Bronchial epithelial cell (primary cell): ENCODE measurements around the gene SUN3. TPM values are rescaled to one million over a fixed set of nuclear protein-coding genes. Genes with fewer than 3 reads are reported as not detected.
A peak's percentile ranks its signal among the peaks of the same experiment; 100 is the strongest.

Experiments
- DNase-seq: peaks from one replicate; pipeline ENCODE4 v3.0.0-alpha.2; 2010; ENCODE audit warnings: low read depth
- FAIRE-seq: peaks from 2 replicates; lab custom pipeline; 2011; peaks lifted over from hg19 to GRCh38; lab: Jason Lieb, UNC
- H3K27me3 ChIP-seq: 2 replicates; pipeline ENCODE4 v1.5.1; 2011; ENCODE audit warnings: low read length; ENCODE audit not compliant: control insufficient read depth, insufficient read depth
- H3K36me3 ChIP-seq: 2 replicates; pipeline ENCODE4 v1.5.1; 2011; ENCODE audit warnings: low read length; ENCODE audit not compliant: control insufficient read depth, insufficient read depth
- H3K4me3 ChIP-seq: 2 replicates; pipeline ENCODE4 v1.5.1; 2011; ENCODE audit warnings: mild to moderate bottlenecking, low read depth, low read length, control low read depth
- CTCF ChIP-seq: IDR thresholded peaks from 2 replicates; pipeline ENCODE4 v1.5.1; 2011; ENCODE audit warnings: mild to moderate bottlenecking, moderate library complexity, low read length, control low read depth, inconsistent platforms; ENCODE audit not compliant: insufficient read depth, severe bottlenecking
- total RNA-seq: library from RNA; depleted of rRNA; stranded (reverse); fragments of >200 nt; gene quantifications from 2 replicates; pipeline ENCODE4 v1.2.1, GENCODE V29; 2014

Gene SUN3
- total RNA-seq, 1 donor from 2014 or later, result 0.79 TPM

GRCh38 chr7:48040944-48041652 lies 12.2 kb upstream of the SUN3 start:
- H3K36me3 ChIP-seq, result no peaks in the 10 kb centered on the region
- H3K4me3 ChIP-seq, result no peak overlapping the region
- TF ChIP-seq CTCF, result no peak
- no peaks in the 10 kb centered on the region for H3K27me3 ChIP-seq
- FAIRE-seq (no peak), DNase-seq (no peak)

GRCh38 chr7:48038815-48039506 lies 10.1 kb upstream of the SUN3 start:
- no peaks in the 10 kb centered on the region for H3K36me3 ChIP-seq
- no peak for DNase-seq
- no peak for FAIRE-seq
- no peak for TF ChIP-seq CTCF
- H3K27me3 ChIP-seq, result no peaks in the 10 kb centered on the region
- H3K4me3 ChIP-seq, result no peak overlapping the region

- DNase-seq, result no peak
- no peaks in the 10 kb centered on the region for H3K27me3 ChIP-seq
- no peak for TF ChIP-seq CTCF
Observed at GRCh38 chr7:48035967-48036478, 7.1 kb upstream of the SUN3 start.

GRCh38 chr7:48035301-48035966 lies 6.5 kb upstream of the SUN3 start, which contains the start of gene C7orf57:
Gene C7orf57 (plus strand): TSS chr7:48035543. CDS start chr7:48036309, 766 bp downstream.
- FAIRE-seq (no peak), DNase-seq (peak; percentile 73)
- H3K27me3 ChIP-seq, result no peaks in the 10 kb centered on the region
- peak within 1 kb of the TSS; percentile 54 for H3K4me3 ChIP-seq
- H3K36me3 ChIP-seq, result no peaks in the 10 kb centered on the region
- peak; percentile 44 for TF ChIP-seq CTCF

More at GRCh38 chr7:48035967-48036478, 7.1 kb upstream of the SUN3 start:
- H3K4me3 ChIP-seq, result peak overlapping the region; percentile 54
- no peaks in the 10 kb centered on the region for H3K36me3 ChIP-seq
- no peak for FAIRE-seq

GRCh38 chr7:48033922-48034321 lies 5.0 kb upstream of the SUN3 start:
- H3K4me3 ChIP-seq, result no peak overlapping the region
- no peaks in the 10 kb centered on the region for H3K36me3 ChIP-seq
- no peaks in the 10 kb centered on the region for H3K27me3 ChIP-seq
- DNase-seq, result peak; percentile 56
- no peak for FAIRE-seq
- TF ChIP-seq CTCF, result no peak
